ENCODE results near the gene PTGIS.
"Not testable (repeated sequence)": the region's sequence is repeated elsewhere in the genome, so short reads cannot be mapped to it uniquely, and the experiment has no call there.

The PTGIS gene

GRCh38 chr20:49575551-49576060 is 7.7 kb upstream of the PTGIS start:
- no peak for DNase-seq

DNA sequence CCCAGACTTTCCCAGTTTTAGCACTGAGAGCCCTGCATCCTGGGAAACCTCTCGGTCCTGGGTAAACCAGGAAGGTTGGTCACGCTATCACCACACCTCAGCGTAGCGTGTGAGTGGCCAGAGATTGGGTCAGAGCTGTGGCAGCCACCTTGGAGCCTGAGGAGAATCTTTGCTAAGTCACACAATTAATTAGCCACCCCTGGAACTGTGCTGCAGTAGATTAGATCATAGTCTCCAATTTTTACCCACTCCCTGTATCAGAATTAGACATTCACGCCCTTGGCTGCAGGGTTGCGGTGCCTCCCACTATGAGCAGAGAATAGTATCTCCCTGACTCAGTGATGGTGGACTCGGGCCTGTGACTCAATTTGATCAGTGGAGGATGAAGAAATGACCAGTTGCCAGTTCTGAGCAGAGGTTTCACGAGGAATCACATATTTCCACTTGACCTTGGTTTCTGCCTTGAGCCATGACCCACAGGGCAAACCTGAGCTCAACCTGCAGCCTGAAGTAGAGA is 6.0 kb upstream of the PTGIS start:
- DNase-seq: no peak

DNA sequence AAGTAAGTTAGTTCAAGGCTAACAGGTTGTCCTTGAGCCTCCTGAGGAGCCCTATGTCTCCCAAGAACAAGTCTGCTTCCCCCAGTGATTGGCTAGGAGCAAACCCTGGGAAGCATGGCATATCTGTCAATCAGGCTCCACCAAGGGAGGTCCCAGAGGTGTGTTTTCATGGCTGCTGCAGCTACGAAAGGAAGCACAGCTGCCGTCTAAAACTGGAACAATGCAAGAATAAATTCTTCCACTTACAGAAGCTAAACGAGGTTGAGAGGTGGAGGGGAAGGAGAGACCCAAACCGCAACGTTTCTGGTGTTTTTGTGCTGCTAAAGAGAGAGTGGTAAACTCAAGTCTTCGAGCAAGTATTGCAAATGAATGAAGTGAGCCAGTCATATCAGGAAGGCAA is 4.9 kb upstream of the PTGIS start:
- DNase-seq: no peak

- DNase-seq: no peak
These were observed 3.6 kb upstream of the PTGIS start for GRCh38 chr20:49571553-49571835.

DNA sequence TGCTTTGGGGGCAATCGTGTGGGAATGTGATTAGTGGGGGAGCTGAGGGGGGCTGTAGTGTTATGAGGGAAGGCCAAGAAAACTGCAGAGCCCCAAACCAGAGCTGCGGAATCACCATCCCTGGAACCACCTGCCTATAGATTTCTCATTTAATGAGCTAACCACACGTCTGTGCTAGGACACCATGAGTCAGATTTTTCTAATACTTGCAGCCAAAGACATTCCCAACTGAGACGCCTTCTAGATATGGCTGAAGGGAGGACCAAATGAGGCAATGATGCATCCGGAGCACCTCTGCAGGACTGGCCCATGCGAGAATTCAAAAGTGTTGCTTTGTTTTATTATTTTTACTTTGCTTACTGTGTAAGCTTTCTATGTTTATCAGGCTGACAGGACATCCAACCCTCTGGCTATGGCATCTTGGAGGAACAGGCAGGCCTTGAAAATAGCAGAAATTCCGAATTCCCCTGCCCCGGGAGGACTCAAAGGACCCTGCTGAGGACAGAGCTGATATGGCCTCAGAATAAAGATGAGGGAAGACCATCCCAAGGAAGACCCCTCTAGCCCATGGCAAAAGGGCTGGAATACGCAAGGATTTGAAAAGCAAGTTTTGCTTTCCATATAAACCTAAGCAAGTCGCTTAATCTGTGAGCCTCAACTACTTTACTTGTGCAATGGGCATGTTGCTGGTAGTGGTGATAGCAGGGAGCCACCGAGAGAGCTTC is 3.1 kb upstream of the PTGIS start:
- no peak for DNase-seq

DNA sequence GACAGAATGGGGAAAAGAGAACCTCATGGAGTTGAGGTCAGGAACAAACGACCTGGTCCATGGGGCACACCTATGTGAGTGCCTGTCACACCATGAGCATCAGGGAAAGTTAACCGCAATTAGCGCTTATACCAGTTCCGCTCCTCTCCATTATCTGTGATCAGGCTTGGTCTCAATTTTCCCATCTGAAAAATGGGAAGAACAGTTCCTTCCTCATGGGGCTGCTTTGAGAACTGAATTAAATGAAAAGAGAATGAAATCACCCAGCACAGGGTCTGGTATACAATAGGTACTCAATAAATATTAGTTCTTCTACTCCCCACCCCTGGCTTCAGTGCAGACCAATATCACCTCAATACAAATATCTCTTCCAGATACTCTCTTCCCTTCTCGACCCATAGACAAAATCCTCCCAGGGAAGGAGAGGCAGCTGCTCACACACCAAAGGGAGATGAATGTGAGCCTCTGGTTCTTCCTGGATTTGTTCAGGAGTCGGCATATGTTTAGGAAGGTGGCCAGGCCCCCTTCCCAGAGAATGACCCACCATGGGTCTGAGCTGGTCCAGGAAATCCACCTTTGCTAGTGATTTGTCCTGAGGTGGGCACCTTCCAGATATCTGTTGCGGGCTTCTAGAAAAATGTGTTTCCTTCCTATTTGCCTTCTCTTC is 2.4 kb upstream of the PTGIS start:
- no peak for DNase-seq

DNA sequence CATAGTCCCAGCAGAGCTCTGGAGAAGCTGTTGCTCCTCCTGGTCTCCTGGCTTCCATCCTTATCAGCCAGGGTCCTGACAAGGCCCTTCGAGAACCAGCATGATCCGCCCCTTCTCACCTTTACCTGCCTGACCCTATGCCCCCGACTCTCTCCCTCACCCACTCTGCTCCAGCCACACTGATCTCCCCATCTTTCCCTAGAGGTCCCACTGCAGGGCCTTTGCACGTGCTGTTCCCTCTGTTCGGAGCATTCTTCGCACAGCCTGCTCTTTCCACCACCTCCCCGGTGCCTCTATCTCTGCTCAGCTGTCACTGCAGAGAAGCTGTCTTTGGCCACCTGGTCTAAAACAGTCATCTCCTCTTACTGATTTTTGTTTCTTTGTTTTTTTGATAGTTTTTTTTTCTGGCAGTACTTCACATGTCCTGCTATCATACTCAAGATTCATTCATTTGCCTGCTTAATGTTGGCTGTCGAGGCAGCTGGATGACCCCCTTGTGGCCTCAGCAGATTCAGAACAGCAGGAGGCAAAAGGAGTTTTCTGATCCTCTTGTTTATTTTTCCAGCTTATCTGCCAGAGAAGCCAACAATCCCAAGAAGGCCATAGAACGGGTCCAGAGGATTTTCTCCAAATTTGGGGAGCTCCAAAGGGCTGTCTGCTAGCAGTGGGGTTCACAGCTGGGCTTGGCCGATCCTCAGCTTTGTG is 1.6 kb upstream of the PTGIS start:
- DNase-seq: no peak

DNA sequence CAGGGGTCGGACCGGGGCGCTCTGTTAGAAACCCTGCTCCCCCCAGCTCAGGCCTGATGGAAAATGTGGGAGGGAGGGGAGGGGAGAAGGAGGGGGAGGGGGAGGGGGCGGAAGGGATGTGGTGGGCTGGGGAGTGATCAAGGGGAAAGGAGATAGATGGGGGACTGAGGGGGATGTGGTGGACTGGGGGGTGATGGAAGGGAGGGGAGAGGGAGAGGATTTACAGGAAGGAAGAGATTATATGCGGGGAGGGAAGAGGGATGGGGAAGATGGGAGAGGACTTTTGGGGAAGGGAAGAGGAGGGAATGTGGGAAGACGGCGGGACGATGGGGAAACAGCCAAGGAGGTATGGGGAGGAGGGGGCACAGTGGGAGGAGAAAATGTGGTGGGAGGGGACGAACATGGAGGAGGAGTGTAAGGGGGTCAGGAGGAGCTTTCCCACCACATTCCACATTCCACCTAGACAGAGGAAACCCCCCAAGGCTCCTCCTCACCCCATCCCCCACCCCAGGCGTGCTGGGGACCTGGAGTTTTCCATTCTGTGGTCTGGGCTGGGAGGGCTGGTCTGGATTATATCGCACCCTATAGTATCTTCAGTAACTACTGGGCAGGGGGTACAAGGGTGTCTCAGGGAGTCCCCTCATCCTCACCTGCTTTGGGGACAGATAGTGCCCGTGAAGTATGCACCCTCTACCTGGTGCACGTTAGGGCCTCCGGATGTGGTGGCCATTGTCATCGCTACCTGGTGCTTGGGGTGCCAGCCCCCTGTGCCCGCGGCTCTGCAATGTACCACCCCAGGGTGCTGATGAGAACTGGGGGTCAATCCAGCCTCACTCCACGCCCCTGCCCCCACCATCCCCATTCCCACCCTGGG is 578 bp upstream of the PTGIS start:
- DNase-seq: no peak

GRCh38 chr20:49566401-49567364 is 1.3 kb downstream of the PTGIS start:
- no peak for DNase-seq

DNA sequence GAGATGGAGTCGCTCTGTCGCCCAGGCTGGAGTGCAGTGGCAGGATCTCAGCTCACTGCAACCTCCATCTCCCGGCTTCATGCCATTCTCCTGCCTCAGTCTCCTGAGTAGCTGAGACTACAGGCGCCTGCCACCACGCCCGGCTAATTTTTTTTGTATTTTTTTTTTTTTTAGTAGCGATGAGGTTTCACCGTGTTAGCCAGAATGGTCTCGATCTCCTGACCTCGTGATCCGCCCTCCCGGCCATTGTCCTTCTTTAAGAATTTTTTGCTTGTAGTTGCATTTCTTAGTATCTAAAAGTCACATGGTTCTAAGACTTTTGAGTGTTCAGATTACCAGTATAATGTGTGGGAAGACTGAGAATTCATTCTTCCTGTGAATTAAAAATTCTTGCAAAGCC is 2.9 kb downstream of the PTGIS start:
- DNase-seq: not testable (repeated sequence)

GRCh38 chr20:49563015-49563980 is 4.6 kb downstream of the PTGIS start:
- no peak for DNase-seq

DNA sequence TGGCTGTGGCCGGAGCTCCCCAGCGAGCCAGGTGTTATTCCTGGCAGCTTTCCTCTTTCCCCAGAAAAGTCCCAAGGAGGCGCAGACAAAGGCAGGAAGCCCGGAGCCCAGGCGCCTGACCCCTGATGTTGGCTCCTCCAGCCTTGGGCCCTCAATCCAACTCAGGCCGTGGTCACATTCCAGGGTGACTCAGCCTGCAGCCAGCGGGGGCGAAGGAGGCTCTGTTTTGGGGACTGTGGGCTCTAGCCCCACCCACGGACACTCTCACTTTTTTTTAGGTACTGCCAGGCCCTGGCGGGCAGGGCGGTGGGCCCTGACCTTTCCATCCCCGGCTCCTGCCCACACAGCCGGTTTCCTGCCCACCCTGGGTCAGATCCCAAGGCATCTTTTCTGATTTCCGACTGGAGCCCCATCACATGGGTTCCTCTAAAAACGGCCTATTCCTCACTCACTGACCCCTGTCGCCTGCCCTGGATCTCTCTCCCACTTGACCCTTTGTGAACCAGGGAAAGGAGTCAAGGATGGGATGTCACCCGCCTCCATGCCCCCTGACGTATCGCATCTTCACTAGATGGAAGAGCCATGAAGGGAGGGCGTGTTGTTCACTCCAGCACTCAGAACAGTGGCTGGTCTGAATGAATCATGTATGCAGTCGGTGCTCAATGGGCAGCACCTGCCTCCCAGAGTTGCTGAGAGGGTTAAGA is 5.5 kb downstream of the PTGIS start:
- DNase-seq: no peak

DNA sequence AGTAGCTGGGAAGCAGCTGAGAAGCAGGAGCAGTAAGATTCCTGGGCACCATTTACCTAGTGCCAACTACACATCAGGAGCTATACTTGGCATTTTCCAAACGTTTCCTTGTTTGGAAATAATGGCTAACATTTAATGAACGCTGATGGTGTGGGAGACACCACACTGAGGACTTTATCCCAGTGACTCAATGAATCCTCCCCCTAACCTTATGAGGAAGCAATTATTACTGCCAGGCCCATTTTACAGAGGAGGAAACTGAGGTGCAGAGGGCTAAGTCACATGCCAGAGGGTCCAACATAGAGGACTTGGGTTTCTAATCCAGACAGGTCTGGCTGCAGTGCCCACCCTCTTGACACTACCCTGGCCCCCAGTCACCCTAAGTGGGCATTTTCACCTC is 6.1 kb downstream of the PTGIS start:
- no peak for DNase-seq

DNA sequence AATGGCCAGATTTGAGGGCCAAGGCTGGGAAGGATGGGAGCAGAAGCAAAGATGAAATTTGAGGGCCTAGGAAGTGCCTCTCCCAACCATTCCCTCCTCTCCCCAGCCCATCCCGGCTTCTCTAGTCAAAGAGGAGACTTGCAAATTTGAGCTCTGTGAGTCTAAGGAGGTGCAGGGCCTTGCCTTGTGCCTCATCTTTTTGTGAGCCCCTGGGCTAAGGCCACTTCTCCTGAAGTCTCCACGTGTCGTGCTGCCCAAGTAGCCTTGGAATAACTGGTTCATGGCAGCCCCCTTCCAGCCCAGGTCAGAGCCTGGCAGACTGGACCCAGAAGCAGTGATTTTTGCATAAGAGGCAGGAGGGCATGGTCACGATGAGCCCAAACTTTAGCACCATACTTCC is 6.7 kb downstream of the PTGIS start:
- DNase-seq: no peak

DNA sequence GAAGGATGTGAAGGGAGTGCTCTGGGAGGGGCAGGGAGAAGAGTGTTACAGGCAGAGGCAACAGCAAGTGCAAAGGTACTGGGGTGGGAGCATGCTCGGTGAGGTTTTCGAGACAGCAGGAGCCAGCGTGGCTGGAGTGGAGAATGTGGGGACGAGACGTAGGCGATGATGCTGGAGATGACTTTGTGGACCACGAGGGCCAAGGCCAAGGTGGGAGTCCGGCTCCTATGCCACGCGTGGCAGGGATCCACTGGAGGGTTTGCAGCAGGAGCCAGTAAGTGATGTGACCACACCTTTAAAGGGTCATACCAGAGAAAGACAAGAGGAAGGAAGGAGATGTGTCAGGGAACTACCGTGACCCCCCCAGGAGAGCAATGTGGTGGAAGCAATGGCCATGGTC is 7.3 kb downstream of the PTGIS start:
- DNase-seq: no peak

DNA sequence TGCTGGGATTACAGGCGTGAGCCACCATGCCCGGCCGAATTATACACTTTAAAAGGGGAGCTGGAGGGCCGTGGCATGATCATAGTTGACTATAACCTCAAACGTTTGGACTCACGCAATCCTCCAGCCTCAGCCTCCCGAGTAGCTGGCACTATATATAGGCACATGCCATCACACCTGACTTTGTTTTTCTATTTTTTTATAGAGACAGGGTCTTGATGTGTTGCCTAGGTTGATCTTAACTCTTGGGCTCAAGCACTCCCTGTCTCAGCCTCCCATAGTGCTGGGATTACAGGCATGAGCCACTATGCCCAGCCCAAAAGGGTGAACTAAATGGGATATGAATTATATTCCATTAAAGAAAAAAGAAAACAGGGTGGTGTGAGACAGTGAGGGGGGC is 7.8 kb downstream of the PTGIS start:
- no peak for DNase-seq

DNA sequence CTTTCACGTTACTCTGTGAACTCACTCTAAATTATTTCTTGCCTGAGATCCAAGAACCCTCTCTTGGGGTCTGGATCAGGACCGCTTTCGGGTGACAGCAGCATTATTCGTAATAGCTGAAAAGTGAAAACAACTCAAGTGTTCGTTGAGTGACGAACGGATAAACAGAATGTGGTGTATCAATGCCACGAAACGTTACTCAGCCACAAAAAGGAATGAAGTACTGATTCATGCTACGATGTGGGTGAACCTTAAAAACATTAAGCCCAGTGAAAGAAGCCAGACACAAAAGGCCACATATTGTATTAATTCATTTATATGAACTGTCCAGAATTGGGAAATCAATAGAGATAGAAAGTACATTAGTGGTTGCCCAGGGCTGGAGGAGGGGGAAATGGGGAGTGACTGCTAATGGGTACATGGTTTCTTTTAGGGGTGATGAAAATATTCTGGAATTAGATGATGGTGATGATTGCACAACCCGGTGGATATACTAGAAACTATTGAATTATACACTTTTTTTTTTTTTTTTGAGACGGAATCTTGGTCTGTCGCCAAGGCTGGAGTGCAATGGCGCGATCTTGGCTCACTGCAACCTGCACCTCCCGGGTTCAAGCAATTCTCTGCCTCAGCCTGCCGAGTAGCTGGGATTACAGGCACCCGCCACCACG is 8.4 kb downstream of the PTGIS start:
- DNase-seq: no peak

DNA sequence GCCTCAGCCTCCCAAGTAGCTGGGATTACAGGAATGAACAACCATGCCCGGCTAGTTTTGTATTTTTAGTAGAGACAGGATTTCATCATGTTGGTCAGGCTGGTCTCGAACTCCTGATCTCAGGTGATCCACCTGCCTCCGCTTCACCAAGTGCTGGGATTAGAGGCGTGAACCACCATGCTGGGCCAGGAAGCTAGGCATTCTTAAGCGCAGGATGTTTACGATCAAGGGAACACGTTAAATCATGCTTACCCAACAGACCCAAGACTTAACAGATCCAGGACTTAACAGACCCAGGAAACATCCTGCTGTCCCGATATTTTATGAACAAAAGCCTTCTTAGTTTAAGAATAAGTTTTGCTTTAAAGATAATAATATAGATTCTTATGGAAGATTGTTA is 9.1 kb downstream of the PTGIS start:
- no peak for DNase-seq

DNA sequence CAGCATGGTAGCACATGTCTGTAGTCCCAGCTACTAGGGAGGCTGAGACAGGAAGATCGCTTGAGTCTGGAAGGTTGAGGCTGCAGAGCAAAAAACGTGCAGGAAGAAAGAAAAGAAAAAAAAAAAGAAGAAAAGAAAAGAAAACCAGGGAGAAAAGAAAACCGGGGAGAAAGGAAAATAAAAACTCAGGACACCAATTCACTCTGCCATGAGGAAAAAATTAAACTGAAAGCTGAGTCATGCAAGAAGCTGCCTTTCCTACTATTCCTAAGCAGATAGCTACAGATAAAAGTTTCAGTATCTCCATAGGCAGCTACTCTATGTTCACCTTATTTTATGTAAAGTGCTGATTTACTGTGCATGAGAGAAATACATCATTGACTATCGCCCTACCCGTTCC is 10.5 kb downstream of the PTGIS start:
- DNase-seq: no peak

Measured in CD4-positive, alpha-beta T cell treated with Interleukin-1 beta for 1 hour (primary cell).